Astrocyte (in vitro differentiated cells and primary cell): ENCODE measurements around the gene ACVR1. TPM values are rescaled to one million over a fixed set of nuclear protein-coding genes. Genes with fewer than 3 reads are reported as not detected.

ENCODE experiments used
- DNase-seq: peaks from one replicate; pipeline ENCODE4 v3.0.0-alpha.2; 2010; ENCODE audit warnings: low read depth
- FAIRE-seq: peaks from 2 replicates; lab custom pipeline; 2011; peaks lifted over from hg19 to GRCh38; lab: Jason Lieb, UNC
- H2AFZ ChIP-seq: 2 replicates; pipeline ENCODE4 v1.6.0; 2012; ENCODE audit warnings: low read depth, low read length, inconsistent platforms
- H3K27ac ChIP-seq: 2 replicates; pipeline ENCODE4 v1.5.1; 2011; ENCODE audit warnings: low read depth, low read length, inconsistent platforms
- H3K27me3 ChIP-seq: 2 replicates; pipeline ENCODE4 v1.6.0; 2011; ENCODE audit warnings: low read length, inconsistent platforms; ENCODE audit not compliant: insufficient read depth
- H3K36me3 ChIP-seq: 2 replicates; pipeline ENCODE4 v1.5.1; 2011; ENCODE audit warnings: low read length, inconsistent platforms; ENCODE audit not compliant: insufficient read depth
- H3K4me1 ChIP-seq: 2 replicates; pipeline ENCODE4 v1.5.1; 2011; ENCODE audit warnings: low read length, inconsistent platforms; ENCODE audit not compliant: insufficient read depth
- H3K4me2 ChIP-seq: 2 replicates; pipeline ENCODE4 v1.6.0; 2012; ENCODE audit warnings: low read length, inconsistent platforms
- H3K4me3 ChIP-seq: 2 replicates; pipeline ENCODE4 v1.5.1; 2011; ENCODE audit warnings: low read depth, mild to moderate bottlenecking, low read length, inconsistent platforms; ENCODE audit not compliant: insufficient read depth
- H3K79me2 ChIP-seq: 2 replicates; pipeline ENCODE4 v1.6.0; 2012; ENCODE audit warnings: mild to moderate bottlenecking, low read length, inconsistent platforms; ENCODE audit not compliant: insufficient read depth
- H3K9ac ChIP-seq: 2 replicates; pipeline ENCODE4 v1.6.0; 2012; ENCODE audit warnings: mild to moderate bottlenecking, low read length, inconsistent platforms
- H3K9me3 ChIP-seq: 2 replicates; pipeline ENCODE4 v1.5.1; 2012; ENCODE audit warnings: low read depth, mild to moderate bottlenecking, low read length, inconsistent platforms; ENCODE audit not compliant: insufficient read depth
- H4K20me1 ChIP-seq: 2 replicates; pipeline ENCODE4 v1.6.0; 2012; ENCODE audit warnings: low read length, inconsistent platforms; ENCODE audit not compliant: insufficient read depth
- H3K27ac Mint-ChIP-seq: one replicate; pipeline ENCODE4 v1.8.0; 2021; ENCODE audit warnings: mild to moderate bottlenecking, mixed read lengths; ENCODE audit not compliant: unreplicated experiment
- H3K27me3 Mint-ChIP-seq: one replicate; pipeline ENCODE4 v1.8.0; 2021; ENCODE audit warnings: low read depth, mixed read lengths; ENCODE audit not compliant: unreplicated experiment
- H3K36me3 Mint-ChIP-seq: one replicate; pipeline ENCODE4 v1.8.0; 2021; ENCODE audit warnings: low read depth, mixed read lengths; ENCODE audit not compliant: unreplicated experiment
- H3K4me1 Mint-ChIP-seq: one replicate; pipeline ENCODE4 v1.8.0; 2021; ENCODE audit warnings: low read depth, mixed read lengths; ENCODE audit not compliant: unreplicated experiment
- H3K4me3 Mint-ChIP-seq: one replicate; pipeline ENCODE4 v1.8.0; 2021; ENCODE audit warnings: mild to moderate bottlenecking, moderate library complexity, mixed read lengths; ENCODE audit not compliant: unreplicated experiment
- H3K9me3 Mint-ChIP-seq: one replicate; pipeline ENCODE4 v1.8.0; 2021; ENCODE audit warnings: mild to moderate bottlenecking, mixed read lengths; ENCODE audit not compliant: unreplicated experiment
- EZH2 ChIP-seq: IDR thresholded peaks from 2 replicates; pipeline ENCODE4 v1.6.1; 2012; ENCODE audit warnings: mild to moderate bottlenecking, low read length, inconsistent platforms; ENCODE audit not compliant: insufficient read depth
- total RNA-seq: library from RNA; stranded (reverse); gene quantifications from 2 replicates; pipeline ENCODE4 v1.2.1, GENCODE V29; 2021
- TF ChIP-seq, protein P1 (sequence below): IDR thresholded peaks from 2 replicates; pipeline ENCODE4 v1.5.1; 2011; ENCODE audit warnings: low read depth, mild to moderate bottlenecking, inconsistent platforms, low read length, moderate library complexity; ENCODE audit not compliant: insufficient read depth

The ACVR1 gene
- total RNA-seq, 1 donor from 2014 or later: 45.9 TPM

DNA sequence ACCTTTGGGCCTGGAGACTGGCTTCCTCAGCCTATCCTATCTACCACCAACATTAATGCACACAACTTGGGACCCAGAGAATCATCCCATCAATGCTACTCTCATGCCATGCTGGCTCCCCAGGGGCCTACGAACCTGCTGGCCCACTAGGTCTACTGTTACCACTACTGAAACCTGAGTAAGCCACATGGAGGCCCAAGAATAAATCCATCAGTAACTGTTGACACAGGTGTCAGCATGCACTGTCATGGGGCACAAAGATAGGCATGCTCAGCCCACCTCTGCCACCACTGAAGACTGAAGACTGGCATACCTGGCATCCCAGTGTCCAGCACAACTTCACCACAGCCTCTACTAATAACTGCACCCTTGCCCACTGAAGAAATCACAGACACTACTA lies 176.3 kb downstream of the ACVR1 start:
- FAIRE-seq: no peak
- Mint-ChIP-seq H3K4me3 (no peak overlapping the region), H3K27me3 (no peaks in the 10 kb centered on the region), H3K27ac (no peak overlapping the region), H3K36me3 (peaks cover 27% of the 10 kb centered on the region), H3K4me1 (peaks cover 7% of the 10 kb centered on the region), H3K9me3 (peaks cover 14% of the 10 kb centered on the region)
- no peak overlapping the region for H3K4me2 ChIP-seq
- H3K79me2 ChIP-seq: no peaks in the 10 kb centered on the region
- H3K9ac ChIP-seq: no peak overlapping the region
- H3K4me3 ChIP-seq: no peak overlapping the region
- H3K36me3 ChIP-seq: no peaks in the 10 kb centered on the region
- peaks cover 12% of the 10 kb centered on the region for H3K4me1 ChIP-seq
- H3K27me3 ChIP-seq: no peaks in the 10 kb centered on the region
- H3K27ac ChIP-seq: no peak overlapping the region
- H4K20me1 ChIP-seq: no peaks in the 10 kb centered on the region
- no peak for TF ChIP-seq EZH2
- TF ChIP-seq, protein P1, sequence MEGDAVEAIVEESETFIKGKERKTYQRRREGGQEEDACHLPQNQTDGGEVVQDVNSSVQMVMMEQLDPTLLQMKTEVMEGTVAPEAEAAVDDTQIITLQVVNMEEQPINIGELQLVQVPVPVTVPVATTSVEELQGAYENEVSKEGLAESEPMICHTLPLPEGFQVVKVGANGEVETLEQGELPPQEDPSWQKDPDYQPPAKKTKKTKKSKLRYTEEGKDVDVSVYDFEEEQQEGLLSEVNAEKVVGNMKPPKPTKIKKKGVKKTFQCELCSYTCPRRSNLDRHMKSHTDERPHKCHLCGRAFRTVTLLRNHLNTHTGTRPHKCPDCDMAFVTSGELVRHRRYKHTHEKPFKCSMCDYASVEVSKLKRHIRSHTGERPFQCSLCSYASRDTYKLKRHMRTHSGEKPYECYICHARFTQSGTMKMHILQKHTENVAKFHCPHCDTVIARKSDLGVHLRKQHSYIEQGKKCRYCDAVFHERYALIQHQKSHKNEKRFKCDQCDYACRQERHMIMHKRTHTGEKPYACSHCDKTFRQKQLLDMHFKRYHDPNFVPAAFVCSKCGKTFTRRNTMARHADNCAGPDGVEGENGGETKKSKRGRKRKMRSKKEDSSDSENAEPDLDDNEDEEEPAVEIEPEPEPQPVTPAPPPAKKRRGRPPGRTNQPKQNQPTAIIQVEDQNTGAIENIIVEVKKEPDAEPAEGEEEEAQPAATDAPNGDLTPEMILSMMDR: no peak
- H3K9me3 ChIP-seq: peaks cover 4% of the 10 kb centered on the region
- no peak overlapping the region for H2AFZ ChIP-seq
- no peak for DNase-seq

DNA sequence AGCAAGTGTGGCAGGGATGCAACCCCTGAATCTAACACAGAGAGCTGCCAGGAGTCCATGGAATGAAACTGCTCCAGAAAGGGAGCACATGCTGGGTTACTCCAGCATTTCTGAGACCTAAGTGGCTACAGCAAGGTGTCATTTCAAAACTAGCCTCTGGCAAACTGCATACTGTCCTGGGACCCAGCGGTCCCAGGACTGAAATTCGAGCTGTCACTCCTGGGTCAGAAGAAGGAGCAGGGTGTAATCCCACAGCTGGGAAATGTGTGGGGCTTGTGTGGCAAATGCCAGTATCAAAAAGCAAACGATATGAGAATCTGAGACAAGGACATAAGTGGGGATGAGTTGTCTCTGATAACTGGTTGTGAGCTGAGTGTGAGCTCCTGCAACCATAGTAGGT lies 177.1 kb downstream of the ACVR1 start:
- no peak overlapping the region for H3K9ac ChIP-seq
- H3K9me3 Mint-ChIP-seq: peaks cover 14% of the 10 kb centered on the region
- H3K27me3 ChIP-seq: no peaks in the 10 kb centered on the region
- no peaks in the 10 kb centered on the region for H3K79me2 ChIP-seq
- no peak overlapping the region for H3K27ac ChIP-seq
- H3K36me3 ChIP-seq: no peaks in the 10 kb centered on the region
- peaks cover 7% of the 10 kb centered on the region for H3K4me1 Mint-ChIP-seq
- H3K27ac Mint-ChIP-seq: no peak overlapping the region
- no peak overlapping the region for H2AFZ ChIP-seq
- H3K36me3 Mint-ChIP-seq: peaks cover 26% of the 10 kb centered on the region
- H3K4me2 ChIP-seq: no peak overlapping the region
- H3K4me3 ChIP-seq: no peak overlapping the region
- peaks cover 2% of the 10 kb centered on the region for H3K9me3 ChIP-seq
- no peak for DNase-seq
- TF ChIP-seq EZH2: no peak
- TF ChIP-seq, protein P1: no peak
- H3K27me3 Mint-ChIP-seq: no peaks in the 10 kb centered on the region
- H3K4me3 Mint-ChIP-seq: no peak overlapping the region
- no peaks in the 10 kb centered on the region for H4K20me1 ChIP-seq
- H3K4me1 ChIP-seq: peaks cover 9% of the 10 kb centered on the region
- FAIRE-seq: no peak

DNA sequence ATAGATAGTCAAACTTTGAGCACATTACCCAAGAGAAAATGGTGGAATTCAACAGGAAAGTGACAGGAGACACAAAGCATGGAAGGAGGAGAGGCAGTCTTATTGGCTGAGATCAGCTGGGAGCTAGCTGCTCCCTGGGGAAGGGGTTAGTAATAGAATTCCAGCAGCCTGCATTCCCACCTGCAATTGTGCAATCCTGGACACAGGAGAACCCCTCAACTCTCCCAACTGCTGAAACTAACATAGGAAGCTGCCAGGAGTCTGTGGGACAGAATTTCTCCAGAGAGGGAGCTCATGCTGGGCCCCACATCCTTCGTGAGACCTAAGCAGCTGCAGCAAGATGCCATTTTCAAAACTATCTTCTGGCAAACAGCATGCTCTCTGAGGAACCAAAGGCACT lies 177.7 kb downstream of the ACVR1 start:
- no peak overlapping the region for H3K4me3 ChIP-seq
- Mint-ChIP-seq H3K27ac (no peak overlapping the region), H3K36me3 (peaks cover 21% of the 10 kb centered on the region), H3K4me1 (peaks cover 11% of the 10 kb centered on the region), H3K4me3 (no peak overlapping the region), H3K27me3 (no peaks in the 10 kb centered on the region), H3K9me3 (peaks cover 10% of the 10 kb centered on the region)
- H3K79me2 ChIP-seq: no peaks in the 10 kb centered on the region
- H3K27ac ChIP-seq: no peak overlapping the region
- no peaks in the 10 kb centered on the region for H3K36me3 ChIP-seq
- H3K27me3 ChIP-seq: no peaks in the 10 kb centered on the region
- no peaks in the 10 kb centered on the region for H3K9me3 ChIP-seq
- no peak overlapping the region for H3K9ac ChIP-seq
- no peak overlapping the region for H2AFZ ChIP-seq
- no peak for TF ChIP-seq EZH2
- TF ChIP-seq, protein P1: no peak
- FAIRE-seq (no peak), DNase-seq (peak; percentile 38)
- peaks cover 12% of the 10 kb centered on the region for H3K4me1 ChIP-seq
- no peak overlapping the region for H3K4me2 ChIP-seq
- H4K20me1 ChIP-seq: no peaks in the 10 kb centered on the region
